Naive B cell (primary cell): ENCODE data around the gene NUP160. TPM values are rescaled to one million over a fixed set of nuclear protein-coding genes. Genes with fewer than 3 reads are reported as not detected.
"Not testable (repeated sequence)": the region's sequence is repeated elsewhere in the genome, so short reads cannot be mapped to it uniquely, and the experiment has no call there.

Experiments used
- ATAC-seq, 2 donors: fragments of 150-1000 bp; cut with Tn5 transposase; 2 replicates each; pipeline ENCODE4 v1.10.0; 2021; ENCODE audit warnings: low read depth in 2 of 2, mild to moderate bottlenecking in 2 of 2, moderate library complexity in 2 of 2
- DNase-seq: peaks from one replicate; pipeline ENCODE4 v3.0.0; 2022
- H3K27ac Mint-ChIP-seq, 6 donors: one replicate each; pipeline ENCODE4 v1.8.0; 2020 to 2022; ENCODE audit warnings: mild to moderate bottlenecking in 6 of 6, mixed read lengths in 6 of 6, moderate library complexity in 5 of 6, inconsistent platforms in 2 of 6
- H3K27me3 Mint-ChIP-seq, 3 donors: one replicate each; pipeline ENCODE4 v1.8.0; 2021 to 2022; ENCODE audit warnings: mixed read lengths in 3 of 3, mild to moderate bottlenecking in 1 of 3
- H3K36me3 Mint-ChIP-seq, 2 donors: one replicate each; pipeline ENCODE4 v1.8.0; 2020 to 2022; ENCODE audit warnings: mixed read lengths in 2 of 2, inconsistent platforms in 1 of 2, mild to moderate bottlenecking in 1 of 2
- H3K4me1 Mint-ChIP-seq, 3 donors: one replicate each; pipeline ENCODE4 v1.8.0; 2020 to 2022; ENCODE audit warnings: mixed read lengths in 3 of 3, inconsistent platforms in 1 of 3, mild to moderate bottlenecking in 1 of 3, moderate library complexity in 1 of 3
- H3K4me3 Mint-ChIP-seq, 8 donors: one replicate each; pipeline ENCODE4 v1.8.0; 2020 to 2022; ENCODE audit warnings: mild to moderate bottlenecking in 8 of 8, mixed read lengths in 8 of 8, moderate library complexity in 8 of 8, inconsistent platforms in 2 of 8
- H3K9me3 Mint-ChIP-seq, 7 donors: one replicate each; pipeline ENCODE4 v1.8.0; 2020 to 2022; ENCODE audit warnings: mixed read lengths in 7 of 7, mild to moderate bottlenecking in 5 of 7, inconsistent platforms in 2 of 7, moderate library complexity in 1 of 7
- polyA plus RNA-seq, 6 donors: library from polyadenylated mRNA; unstranded; fragments of 300-500 nt; fragmentation: Illumina TruSeq; gene quantifications; one replicate each; pipeline ENCODE4 v1.2.3, GENCODE V29; 2021; ENCODE audit warnings: low read depth in 6 of 6

The NUP160 gene
- polyA plus RNA-seq, 6 donors from 2014 or later = 25.7 to 57.4 (median 38.5) TPM

DNA sequence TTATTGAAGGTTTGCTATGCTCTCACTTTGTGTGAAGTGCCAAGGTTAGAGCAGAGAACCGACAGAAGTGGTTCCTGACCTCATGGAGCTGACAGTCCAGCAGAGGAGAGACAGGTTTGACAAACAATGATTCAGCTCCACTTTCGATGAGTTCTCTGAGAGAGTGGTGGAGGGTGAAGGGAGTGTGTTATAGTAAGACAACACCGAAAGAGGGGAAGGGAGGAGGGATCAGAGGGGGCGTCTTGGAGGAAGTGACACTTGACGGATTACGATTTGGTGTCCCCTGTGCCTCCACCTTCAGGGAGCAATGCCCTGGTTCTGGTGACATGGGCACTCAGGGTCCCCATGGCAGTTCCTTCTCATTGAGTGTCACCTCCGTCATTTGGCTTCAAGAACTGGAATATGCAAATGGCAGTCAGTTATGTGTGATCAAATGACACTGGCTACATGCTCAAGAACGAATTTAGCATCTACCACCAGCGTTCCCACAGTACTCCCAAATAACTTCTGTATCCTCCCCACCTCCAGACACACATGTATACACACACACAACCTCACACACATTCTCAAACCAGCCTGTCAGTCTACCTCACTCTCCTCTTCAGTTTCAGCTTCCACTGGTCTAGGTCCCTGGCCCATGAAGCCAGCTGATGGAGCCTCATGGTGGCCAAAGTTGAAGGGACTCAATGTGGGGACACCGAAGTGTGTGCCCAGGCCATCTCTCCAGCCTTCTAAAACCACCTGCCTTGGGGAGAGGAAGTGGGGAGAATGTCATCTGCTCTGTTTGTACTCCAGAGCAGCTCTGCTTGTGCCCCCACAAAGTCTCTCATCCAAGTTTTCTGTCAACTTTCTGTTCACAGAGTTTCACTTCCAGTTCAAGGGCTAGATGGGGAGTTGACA lies 31.4 kb upstream of the NUP160 start:
- DNase-seq (peak; percentile 36), ATAC-seq (peak; percentile 74 to 75)
- Mint-ChIP-seq H3K9me3 (peaks cover 7 to 24% (median 19%) of the 10 kb centered on the region in 7 donors), H3K27ac (peak overlapping the region; percentile 72 to 98 (median 92)), H3K4me1 (peaks cover 26 to 42% (median 27%) of the 10 kb centered on the region in 3 donors), H3K4me3 (peak overlapping the region in 6 of 8 donors; percentile 0 to 67 (median 22)), H3K27me3 (no peaks in the 10 kb centered on the region), H3K36me3 (peaks cover 0 to 26% of the 10 kb centered on the region in 2 donors)

DNA sequence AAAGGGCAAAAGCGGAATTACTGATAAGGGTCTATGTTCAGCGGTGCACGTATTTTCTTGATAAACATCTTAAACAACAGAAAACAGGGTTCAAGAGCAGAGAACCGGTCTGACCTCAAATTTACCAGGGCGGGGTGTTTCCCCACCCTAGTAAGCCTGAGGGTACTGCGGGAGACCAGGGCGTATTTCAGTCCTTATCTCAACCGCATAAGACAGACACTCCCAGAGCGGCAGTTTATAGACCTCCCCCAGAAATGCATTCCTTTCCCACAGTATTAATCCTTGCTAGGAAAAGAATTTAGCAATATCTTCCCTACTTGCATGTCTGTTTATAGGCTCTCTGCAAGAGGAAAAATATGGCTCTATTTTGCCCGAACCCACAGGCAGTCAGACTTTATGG lies 27.7 kb upstream of the NUP160 start:
- DNase-seq, H3K4me3 Mint-ChIP-seq, H3K27me3 Mint-ChIP-seq, ATAC-seq: not testable (repeated sequence)
- H3K36me3 Mint-ChIP-seq = peaks cover 0 to 34% of the 10 kb centered on the region in 2 donors
- peak overlapping the region in 2 of 6 donors; percentile 64 to 85 for H3K27ac Mint-ChIP-seq
- H3K4me1 Mint-ChIP-seq = peaks cover 26 to 48% (median 33%) of the 10 kb centered on the region in 3 donors
- H3K9me3 Mint-ChIP-seq = peaks cover 7 to 27% (median 19%) of the 10 kb centered on the region in 7 donors

DNA sequence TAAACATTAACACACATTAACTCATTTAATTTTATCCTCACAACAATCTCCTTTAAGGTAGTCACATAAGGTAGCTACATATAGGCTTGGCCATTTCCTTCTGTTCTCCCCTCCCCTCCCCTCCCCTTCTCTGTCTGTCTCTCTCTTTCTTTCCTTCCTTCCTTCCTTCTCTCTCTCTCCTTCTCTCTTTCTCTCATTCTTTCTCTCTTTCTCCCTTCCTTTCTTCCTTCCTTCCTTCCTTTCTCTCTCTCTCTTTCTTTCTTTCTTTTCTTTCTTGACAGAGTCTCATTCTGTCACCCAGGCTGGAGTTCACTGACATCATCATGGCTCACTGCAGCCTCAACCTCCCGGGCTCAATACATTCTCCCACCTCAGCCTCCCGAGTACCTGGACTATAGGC lies 22.3 kb upstream of the NUP160 start:
- Mint-ChIP-seq H3K4me3 (peak overlapping the region in 1 of 8 donors; percentile 44), H3K36me3 (peaks cover 0 to 8% of the 10 kb centered on the region in 2 donors), H3K4me1 (peaks cover 17 to 44% (median 37%) of the 10 kb centered on the region in 3 donors), H3K27me3 (no peaks in the 10 kb centered on the region), H3K9me3 (peaks cover under 1 to 8% (median 4%) of the 10 kb centered on the region in 7 donors), H3K27ac (peak overlapping the region in 2 of 6 donors; percentile 49 to 94)
- DNase-seq (no peak), ATAC-seq (no peak)

DNA sequence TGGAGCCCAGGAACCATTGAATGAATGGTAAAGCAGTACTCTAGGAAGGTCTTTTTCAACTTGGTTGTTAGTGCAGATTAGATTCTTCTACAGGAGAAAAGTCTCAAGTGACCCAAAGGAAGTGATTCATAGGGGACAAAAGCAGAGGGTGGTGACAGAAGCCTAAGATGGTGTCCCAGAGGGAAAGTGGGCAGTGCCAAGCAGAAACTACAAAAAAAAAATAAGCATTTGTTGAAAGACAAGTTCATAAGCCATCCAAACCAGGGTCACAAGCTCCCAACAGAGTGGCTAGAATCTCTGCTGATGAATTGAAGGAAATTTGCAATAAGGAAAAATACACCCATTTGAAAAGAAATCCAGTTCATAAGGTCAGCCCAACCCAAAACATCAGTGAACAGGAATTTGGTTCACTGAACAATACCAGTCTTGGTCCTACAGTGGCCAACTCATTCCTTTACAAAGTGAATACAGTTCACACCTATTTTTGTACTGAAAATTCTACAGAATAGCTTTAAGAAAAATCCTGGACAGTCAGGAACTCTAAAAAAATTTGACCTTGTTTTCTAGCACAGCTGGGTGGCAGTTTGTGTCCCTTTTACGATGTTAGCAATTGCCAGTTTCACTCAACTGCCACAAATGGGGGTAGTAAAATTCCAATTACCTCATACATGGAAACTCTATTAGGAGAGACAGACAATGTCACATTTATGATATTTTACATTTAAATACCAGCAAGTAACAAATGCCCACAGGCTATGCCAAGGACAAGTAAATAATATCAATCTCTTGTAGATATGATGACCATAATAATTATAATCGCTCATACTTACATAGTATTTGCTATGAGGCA lies 21.6 kb upstream of the NUP160 start:
- ATAC-seq = no peak
- Mint-ChIP-seq H3K27ac (no peak overlapping the region), H3K36me3 (peaks cover 0 to 8% of the 10 kb centered on the region in 2 donors), H3K4me3 (no peak overlapping the region), H3K9me3 (peaks cover 0 to 4% (median 2%) of the 10 kb centered on the region in 7 donors), H3K4me1 (peaks cover 21 to 50% (median 43%) of the 10 kb centered on the region in 3 donors), H3K27me3 (no peaks in the 10 kb centered on the region)
- no peak for DNase-seq

DNA sequence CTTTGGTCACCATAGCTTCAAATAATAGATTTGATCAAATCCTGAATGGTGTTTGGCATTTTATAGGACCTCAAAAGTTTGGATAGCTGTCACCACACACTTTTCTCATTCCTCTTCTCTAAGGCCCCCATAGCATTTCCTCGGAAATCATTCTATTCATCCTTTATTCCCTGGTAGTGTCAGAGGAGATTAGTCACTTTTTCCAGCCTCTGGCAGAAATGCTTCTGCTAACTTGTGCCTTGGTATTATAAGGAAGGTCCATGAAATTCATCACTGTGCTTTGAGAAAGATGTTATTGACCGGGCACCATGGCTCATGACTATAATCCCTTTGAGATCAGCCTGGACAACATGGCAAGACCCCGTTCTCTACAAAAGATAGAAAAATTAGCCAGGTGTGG lies 19.7 kb upstream of the NUP160 start:
- no peak for DNase-seq
- H3K9me3 Mint-ChIP-seq = no peaks in the 10 kb centered on the region
- H3K36me3 Mint-ChIP-seq = no peaks in the 10 kb centered on the region
- H3K4me1 Mint-ChIP-seq = peaks cover 29 to 59% (median 57%) of the 10 kb centered on the region in 3 donors
- peak overlapping the region in 1 of 8 donors; percentile 25 for H3K4me3 Mint-ChIP-seq
- ATAC-seq = no peak
- H3K27ac Mint-ChIP-seq = no peak overlapping the region
- no peaks in the 10 kb centered on the region for H3K27me3 Mint-ChIP-seq

- H3K4me1 Mint-ChIP-seq = peaks cover 29 to 63% (median 62%) of the 10 kb centered on the region in 3 donors
- H3K9me3 Mint-ChIP-seq, H3K27me3 Mint-ChIP-seq, H3K36me3 Mint-ChIP-seq, ATAC-seq, DNase-seq: not testable (repeated sequence)
- H3K27ac Mint-ChIP-seq = peak overlapping the region in 3 of 6 donors; percentile 8 to 51 (median 30)
- peak overlapping the region in 2 of 8 donors; percentile 51 to 59 for H3K4me3 Mint-ChIP-seq
These were observed 18.7 kb upstream of the NUP160 start for GRCh38 chr11:47866892-47867291.

DNA sequence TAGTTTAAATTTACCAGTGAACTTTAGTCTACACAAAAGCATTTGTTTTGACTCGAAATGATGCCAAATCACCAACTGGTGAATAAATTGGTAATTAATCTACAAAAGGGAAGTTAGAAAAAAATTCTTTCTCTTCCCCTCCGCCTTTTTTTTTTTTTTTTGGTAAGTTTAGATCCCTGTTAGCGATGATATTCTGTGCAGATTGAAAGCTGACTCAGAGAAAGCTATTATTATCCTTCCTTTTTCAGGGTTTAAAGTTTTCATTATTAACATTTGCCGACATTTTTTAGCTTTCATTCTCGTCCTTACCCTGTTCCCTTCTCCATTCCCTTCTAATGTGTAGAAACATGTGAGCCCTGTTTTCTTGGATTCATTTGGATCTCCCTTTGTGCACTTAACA lies 16.8 kb upstream of the NUP160 start:
- Mint-ChIP-seq H3K27ac (peak overlapping the region; percentile 16 to 97 (median 93)), H3K27me3 (no peaks in the 10 kb centered on the region), H3K4me1 (peaks cover 35 to 72% (median 65%) of the 10 kb centered on the region in 3 donors), H3K9me3 (no peaks in the 10 kb centered on the region), H3K4me3 (peak overlapping the region; percentile 2 to 86 (median 70)), H3K36me3 (no peaks in the 10 kb centered on the region)
- DNase-seq (no peak), ATAC-seq (no peak)

DNA sequence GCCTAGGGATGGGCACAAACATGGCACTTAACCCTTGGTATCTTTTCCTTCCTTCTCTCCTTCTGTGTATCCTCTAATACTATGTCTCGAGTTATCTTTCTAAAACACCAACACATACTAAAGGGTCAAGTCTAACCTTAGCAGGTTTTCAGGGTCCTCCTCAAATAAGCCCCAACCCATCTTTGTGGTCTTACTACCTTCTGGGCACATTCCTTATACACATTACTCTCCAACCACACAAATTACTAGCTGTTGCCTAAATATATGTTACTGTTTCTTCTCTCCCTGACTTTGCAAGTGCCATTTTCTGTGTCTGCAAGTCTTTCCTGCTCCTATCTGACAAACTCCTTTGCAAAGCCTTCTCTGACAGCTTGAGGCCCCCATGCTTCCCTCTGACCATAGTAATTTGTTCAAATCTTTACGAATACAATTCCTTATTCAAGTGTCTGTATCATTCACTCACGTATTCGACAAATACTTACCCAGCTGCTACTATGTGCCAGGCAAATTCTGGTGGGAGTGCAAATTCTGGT lies 15.8 kb upstream of the NUP160 start:
- H3K27ac Mint-ChIP-seq = peak overlapping the region; percentile 56 to 99 (median 98)
- no peaks in the 10 kb centered on the region for H3K36me3 Mint-ChIP-seq
- H3K4me3 Mint-ChIP-seq = peak overlapping the region; percentile 1 to 85 (median 50)
- no peaks in the 10 kb centered on the region for H3K27me3 Mint-ChIP-seq
- H3K4me1 Mint-ChIP-seq = peaks cover 28 to 75% (median 66%) of the 10 kb centered on the region in 3 donors
- no peak for ATAC-seq
- no peak for DNase-seq
- no peaks in the 10 kb centered on the region for H3K9me3 Mint-ChIP-seq

DNA sequence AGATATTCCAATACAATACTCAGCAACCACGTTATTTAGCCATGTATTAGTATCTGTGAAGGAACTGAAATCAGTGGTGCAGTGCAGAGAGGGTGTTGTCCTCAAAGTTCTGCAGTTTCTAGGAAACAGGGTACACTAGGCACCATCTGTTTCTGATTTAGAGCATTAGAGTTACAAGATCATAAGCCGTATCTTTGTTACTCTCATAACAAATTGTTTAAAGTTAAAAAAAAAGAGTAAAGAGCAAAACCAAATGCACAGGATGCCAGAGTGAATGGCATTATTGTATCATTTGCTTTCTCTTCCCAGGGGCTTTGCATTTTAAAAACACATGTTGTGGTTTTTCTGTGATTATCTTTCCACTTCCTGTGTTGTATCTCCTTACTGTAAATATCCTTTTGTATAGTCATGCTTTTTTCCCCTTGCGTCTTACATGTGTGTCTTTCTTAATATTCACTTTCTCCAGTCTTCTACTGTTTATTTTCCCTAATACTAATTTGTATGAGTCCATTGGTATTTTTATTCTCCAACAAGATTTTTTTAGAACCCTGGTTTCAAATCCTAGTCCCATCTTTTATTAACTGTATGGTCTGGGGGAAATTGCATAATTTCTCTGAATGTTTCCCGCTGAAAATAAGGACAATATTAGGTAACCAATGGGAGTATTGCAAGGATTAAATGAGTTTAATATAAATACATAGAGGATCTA lies 15.2 kb upstream of the NUP160 start:
- ATAC-seq (peak; percentile 89 to 92), DNase-seq (peak; percentile 79)
- H3K4me1 Mint-ChIP-seq = peaks cover 28 to 81% (median 63%) of the 10 kb centered on the region in 3 donors
- peak overlapping the region; percentile 56 to 99 (median 98) for H3K27ac Mint-ChIP-seq
- no peaks in the 10 kb centered on the region for H3K36me3 Mint-ChIP-seq
- no peaks in the 10 kb centered on the region for H3K9me3 Mint-ChIP-seq
- peak overlapping the region; percentile 47 to 85 (median 74) for H3K4me3 Mint-ChIP-seq
- H3K27me3 Mint-ChIP-seq = no peaks in the 10 kb centered on the region

DNA sequence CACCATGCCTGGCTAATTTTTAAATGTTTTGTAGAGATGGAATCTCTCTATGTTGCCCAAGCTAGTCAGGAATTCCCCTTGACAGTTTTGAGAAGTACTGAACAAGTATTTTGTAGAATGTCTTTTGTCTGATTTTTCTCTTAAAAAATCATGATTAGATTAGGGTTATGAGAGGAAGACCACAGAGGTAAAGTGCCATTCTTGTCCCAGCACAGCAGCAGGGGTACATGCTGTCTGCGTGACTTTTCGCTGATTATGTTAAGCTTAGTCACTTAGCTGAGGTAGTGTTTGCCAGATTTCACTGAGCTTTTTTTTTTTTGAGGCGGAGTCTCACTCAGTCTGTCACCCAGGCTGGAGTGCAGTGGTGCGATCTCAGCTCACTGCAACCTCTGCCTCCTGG lies 13.6 kb upstream of the NUP160 start:
- H3K27ac Mint-ChIP-seq = peak overlapping the region; percentile 96 to 99 (median 98)
- ATAC-seq = peak; percentile 17 to 22

DNA sequence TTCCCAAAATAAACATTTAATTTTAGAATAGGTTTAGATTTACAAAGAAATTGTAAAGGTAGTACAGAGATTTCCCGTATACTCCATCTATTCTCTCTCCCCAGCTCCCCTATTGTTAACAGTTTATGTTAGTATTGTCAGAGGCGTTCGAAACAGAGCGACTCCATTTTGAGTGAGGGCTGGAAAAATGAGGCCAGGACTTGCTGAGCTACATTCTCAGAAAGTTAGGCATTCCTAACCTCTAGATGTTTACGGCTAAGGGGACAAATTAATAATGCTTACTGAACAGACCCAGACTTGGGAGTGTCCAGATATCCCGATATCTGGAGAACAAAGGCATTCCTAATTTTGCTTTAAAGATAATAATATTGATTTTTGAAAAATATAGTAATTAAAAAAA lies 12.4 kb upstream of the NUP160 start:
- no peak overlapping the region for H3K4me3 Mint-ChIP-seq
- H3K4me1 Mint-ChIP-seq = peaks cover 46 to 89% (median 65%) of the 10 kb centered on the region in 3 donors
- DNase-seq = no peak
- peak overlapping the region in 1 of 6 donors; percentile 97 for H3K27ac Mint-ChIP-seq
- no peak for ATAC-seq
- H3K9me3 Mint-ChIP-seq = no peaks in the 10 kb centered on the region
- H3K27me3 Mint-ChIP-seq = no peaks in the 10 kb centered on the region
- H3K36me3 Mint-ChIP-seq = no peaks in the 10 kb centered on the region

More for the DNA sequence above, 13.6 kb upstream of the NUP160 start:
- Mint-ChIP-seq H3K27me3 (no peaks in the 10 kb centered on the region), H3K36me3 (no peaks in the 10 kb centered on the region), H3K9me3 (no peaks in the 10 kb centered on the region), H3K4me1 (peaks cover 40 to 88% (median 65%) of the 10 kb centered on the region in 3 donors), H3K4me3 (peak overlapping the region; percentile 48 to 85 (median 72))
- DNase-seq = no peak

DNA sequence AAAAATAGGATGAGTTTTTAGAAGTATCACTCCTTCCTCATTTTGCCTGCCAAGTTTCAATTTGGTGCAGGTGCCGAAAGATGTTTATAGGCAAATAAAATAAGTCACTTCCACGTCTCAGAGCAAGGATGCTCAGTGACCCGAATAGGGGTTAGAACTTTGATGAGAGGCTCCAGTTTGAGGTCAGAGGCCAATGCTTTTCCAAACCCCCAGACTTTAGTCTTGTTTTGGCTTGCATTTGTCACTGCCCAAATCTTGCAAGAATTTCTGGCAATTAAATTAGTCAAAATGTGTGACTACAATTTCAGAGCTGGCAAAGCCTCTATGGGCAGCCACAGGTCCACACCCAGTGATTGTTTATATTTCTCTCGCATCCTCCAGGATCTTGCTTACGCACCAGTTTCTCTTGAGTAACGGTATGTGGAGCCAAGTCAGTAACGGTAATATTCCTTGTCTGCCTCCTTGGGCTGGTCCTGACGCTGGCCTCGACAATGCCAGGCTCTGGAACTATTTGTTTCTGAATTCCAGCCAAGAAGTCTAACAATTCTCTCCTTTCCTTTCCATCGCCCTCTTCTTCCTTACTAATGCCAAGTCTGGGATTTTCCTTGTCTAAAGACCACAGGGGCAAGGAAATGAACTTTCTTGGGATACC lies 9.9 kb upstream of the NUP160 start:
- ATAC-seq = peak; percentile 64 to 65
- no peaks in the 10 kb centered on the region for H3K36me3 Mint-ChIP-seq
- H3K27me3 Mint-ChIP-seq = no peaks in the 10 kb centered on the region
- H3K4me3 Mint-ChIP-seq = peak overlapping the region; percentile 6 to 85 (median 66)
- peak; percentile 78 for DNase-seq
- H3K27ac Mint-ChIP-seq = peak overlapping the region; percentile 86 to 97 (median 94)
- H3K9me3 Mint-ChIP-seq = no peaks in the 10 kb centered on the region
- peaks cover 35 to 90% (median 57%) of the 10 kb centered on the region in 3 donors for H3K4me1 Mint-ChIP-seq
